ENCODE measurements around the gene GOLGA6L7. TPM values are rescaled to one million over a fixed set of nuclear protein-coding genes. Genes with fewer than 3 reads are reported as not detected.
"Not testable (repeated sequence)": the region's sequence is repeated elsewhere in the genome, so short reads cannot be mapped to it uniquely, and the experiment has no call there.

GOLGA6L7 gene
- total RNA-seq, 1 experiment from 2014 or later, result not detected

- peak; percentile 4 for DNase-seq (ENCODE audit: unreplicated experiment)
- ChIA-PET CTCF (no interaction called here), POLR2A (no interaction called here)
- Mint-ChIP-seq H3K36me3 (ENCODE audit: insufficient read depth, unreplicated experiment) (no peaks in the 10 kb centered on the region), H3K27me3 (ENCODE audit: insufficient read depth, unreplicated experiment) (no peaks in the 10 kb centered on the region), H3K4me1 (ENCODE audit: insufficient read depth, unreplicated experiment) (no peaks in the 10 kb centered on the region), H3K9me3 (ENCODE audit: unreplicated experiment) (no peaks in the 10 kb centered on the region), H3K27ac (ENCODE audit: low read depth, unreplicated experiment) (no peak overlapping the region), H3K4me3 (ENCODE audit: unreplicated experiment) (no peak overlapping the region)
- no TSS peak for BruUV-seq (replicated peaks)
- TF ChIP-seq CTCF (IDR thresholded peaks at IDR 0.05; ENCODE audit: unreplicated experiment), result no peak
- intact Hi-C loops (cut with micrococcal nuclease), result no loop called here
These were observed 12.6 kb upstream of the GOLGA6L7 start for GRCh38 chr15:28861031-28861534.

DNA sequence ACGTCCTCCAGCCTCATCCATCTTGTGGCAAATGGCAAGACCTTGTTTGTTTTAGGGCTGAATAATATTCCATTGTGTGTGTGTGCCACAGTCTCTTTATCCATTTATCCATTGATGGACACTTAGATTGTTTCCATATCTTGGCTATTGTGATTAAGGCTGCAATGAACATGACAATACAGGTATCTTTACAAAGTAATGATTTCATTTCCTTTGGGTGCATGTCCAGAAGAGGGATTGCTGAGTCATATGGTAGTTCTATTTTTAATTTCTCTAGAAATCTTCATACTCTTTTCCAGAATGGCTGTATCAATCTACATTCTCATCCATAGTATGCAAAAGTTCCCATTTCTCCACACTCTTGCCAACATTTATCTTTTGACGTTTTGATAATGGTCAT lies 6.1 kb upstream of the GOLGA6L7 start:
- intact Hi-C loops (cut with micrococcal nuclease); H3K9me3 Mint-ChIP-seq (ENCODE audit: unreplicated experiment); H3K36me3 Mint-ChIP-seq (ENCODE audit: insufficient read depth, unreplicated experiment); H3K4me3 Mint-ChIP-seq (ENCODE audit: unreplicated experiment); H3K27ac Mint-ChIP-seq (ENCODE audit: low read depth, unreplicated experiment); DNase-seq (ENCODE audit: unreplicated experiment); H3K4me1 Mint-ChIP-seq (ENCODE audit: insufficient read depth, unreplicated experiment); BruUV-seq (replicated peaks); H3K27me3 Mint-ChIP-seq (ENCODE audit: insufficient read depth, unreplicated experiment); POLR2A ChIA-PET; CTCF ChIA-PET: not testable (repeated sequence)

GRCh38 chr15:28853654-28854053 lies 5.2 kb upstream of the GOLGA6L7 start:
- H3K4me1 Mint-ChIP-seq (ENCODE audit: insufficient read depth, unreplicated experiment); BruUV-seq (replicated peaks); H3K27me3 Mint-ChIP-seq (ENCODE audit: insufficient read depth, unreplicated experiment); H3K27ac Mint-ChIP-seq (ENCODE audit: low read depth, unreplicated experiment); POLR2A ChIA-PET; DNase-seq (ENCODE audit: unreplicated experiment); H3K36me3 Mint-ChIP-seq (ENCODE audit: insufficient read depth, unreplicated experiment); H3K9me3 Mint-ChIP-seq (ENCODE audit: unreplicated experiment); CTCF ChIA-PET; intact Hi-C loops (cut with micrococcal nuclease); H3K4me3 Mint-ChIP-seq (ENCODE audit: unreplicated experiment): not testable (repeated sequence)

GRCh38 chr15:28849766-28850165 lies 1.3 kb upstream of the GOLGA6L7 start:
- H3K4me3 Mint-ChIP-seq (ENCODE audit: unreplicated experiment); BruUV-seq (replicated peaks); H3K4me1 Mint-ChIP-seq (ENCODE audit: insufficient read depth, unreplicated experiment); H3K27ac Mint-ChIP-seq (ENCODE audit: low read depth, unreplicated experiment); POLR2A ChIA-PET; H3K36me3 Mint-ChIP-seq (ENCODE audit: insufficient read depth, unreplicated experiment); H3K27me3 Mint-ChIP-seq (ENCODE audit: insufficient read depth, unreplicated experiment); H3K9me3 Mint-ChIP-seq (ENCODE audit: unreplicated experiment); CTCF ChIA-PET; intact Hi-C loops (cut with micrococcal nuclease); DNase-seq (ENCODE audit: unreplicated experiment): not testable (repeated sequence)

- CTCF ChIA-PET; H3K36me3 Mint-ChIP-seq (ENCODE audit: insufficient read depth, unreplicated experiment); H3K27ac Mint-ChIP-seq (ENCODE audit: low read depth, unreplicated experiment); intact Hi-C loops (cut with micrococcal nuclease); DNase-seq (ENCODE audit: unreplicated experiment); H3K4me1 Mint-ChIP-seq (ENCODE audit: insufficient read depth, unreplicated experiment); POLR2A ChIA-PET; H3K27me3 Mint-ChIP-seq (ENCODE audit: insufficient read depth, unreplicated experiment); H3K9me3 Mint-ChIP-seq (ENCODE audit: unreplicated experiment); H3K4me3 Mint-ChIP-seq (ENCODE audit: unreplicated experiment); BruUV-seq (replicated peaks): not testable (repeated sequence)
These were observed 827 bp upstream of the GOLGA6L7 start for GRCh38 chr15:28849271-28849670.

DNA sequence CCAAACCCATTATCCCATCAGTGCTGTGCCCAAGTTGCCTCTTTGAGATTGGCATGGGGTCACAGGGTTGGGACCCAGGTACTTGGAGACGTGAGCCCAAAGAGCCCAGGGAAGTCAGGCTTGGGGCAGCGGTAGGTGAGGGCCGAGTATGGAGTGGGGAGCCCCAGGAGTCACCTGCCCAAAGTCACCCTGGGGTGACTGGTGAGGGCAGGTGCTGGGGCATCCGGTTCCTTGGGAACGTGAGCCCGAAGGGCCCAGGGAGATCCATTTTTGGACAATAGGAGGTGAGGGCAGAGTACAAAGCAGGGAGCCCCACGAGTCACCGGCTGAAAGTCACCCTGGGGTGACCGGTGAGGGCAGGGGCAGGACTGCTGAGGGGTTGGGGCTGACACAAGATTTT lies 485 bp downstream of the GOLGA6L7 start:
- CTCF ChIA-PET; DNase-seq (ENCODE audit: unreplicated experiment); H3K9me3 Mint-ChIP-seq (ENCODE audit: unreplicated experiment); BruUV-seq (replicated peaks); H3K27ac Mint-ChIP-seq (ENCODE audit: low read depth, unreplicated experiment); H3K27me3 Mint-ChIP-seq (ENCODE audit: insufficient read depth, unreplicated experiment); H3K4me3 Mint-ChIP-seq (ENCODE audit: unreplicated experiment); POLR2A ChIA-PET; intact Hi-C loops (cut with micrococcal nuclease); H3K36me3 Mint-ChIP-seq (ENCODE audit: insufficient read depth, unreplicated experiment); H3K4me1 Mint-ChIP-seq (ENCODE audit: insufficient read depth, unreplicated experiment): not testable (repeated sequence)

GRCh38 chr15:28847247-28847646 lies 1.2 kb downstream of the GOLGA6L7 start:
- H3K27ac Mint-ChIP-seq (ENCODE audit: low read depth, unreplicated experiment); H3K4me3 Mint-ChIP-seq (ENCODE audit: unreplicated experiment); H3K4me1 Mint-ChIP-seq (ENCODE audit: insufficient read depth, unreplicated experiment); DNase-seq (ENCODE audit: unreplicated experiment); POLR2A ChIA-PET; BruUV-seq (replicated peaks); intact Hi-C loops (cut with micrococcal nuclease); H3K9me3 Mint-ChIP-seq (ENCODE audit: unreplicated experiment); CTCF ChIA-PET; H3K36me3 Mint-ChIP-seq (ENCODE audit: insufficient read depth, unreplicated experiment): not testable (repeated sequence)
- H3K27me3 Mint-ChIP-seq (ENCODE audit: insufficient read depth, unreplicated experiment), result peaks cover 11% of the 10 kb centered on the region

DNA sequence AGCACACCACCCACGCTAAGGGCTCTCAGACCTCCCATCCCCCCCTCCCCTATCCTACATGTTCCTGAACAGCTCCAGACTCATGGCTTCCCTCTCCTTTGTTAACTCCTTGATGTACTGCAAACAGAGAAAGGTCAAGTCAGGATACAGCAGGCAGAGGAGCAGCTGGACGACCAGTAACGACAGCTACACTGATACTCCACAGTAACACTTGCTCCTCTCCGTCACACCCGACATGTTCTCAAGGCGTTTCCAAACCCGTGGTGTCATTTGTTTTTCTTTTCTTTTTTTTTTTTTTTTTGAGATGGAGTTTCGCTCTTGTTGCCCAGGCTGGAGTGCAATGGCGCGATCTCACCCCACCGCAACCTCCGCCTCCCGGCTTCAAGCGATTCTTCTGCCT lies 4.3 kb downstream of the GOLGA6L7 start:
- H3K4me1 Mint-ChIP-seq (ENCODE audit: insufficient read depth, unreplicated experiment); H3K4me3 Mint-ChIP-seq (ENCODE audit: unreplicated experiment); intact Hi-C loops (cut with micrococcal nuclease); H3K27ac Mint-ChIP-seq (ENCODE audit: low read depth, unreplicated experiment); H3K9me3 Mint-ChIP-seq (ENCODE audit: unreplicated experiment); CTCF ChIA-PET; BruUV-seq (replicated peaks); H3K36me3 Mint-ChIP-seq (ENCODE audit: insufficient read depth, unreplicated experiment); DNase-seq (ENCODE audit: unreplicated experiment); POLR2A ChIA-PET: not testable (repeated sequence)
- H3K27me3 Mint-ChIP-seq (ENCODE audit: insufficient read depth, unreplicated experiment), result peaks cover 11% of the 10 kb centered on the region

DNA sequence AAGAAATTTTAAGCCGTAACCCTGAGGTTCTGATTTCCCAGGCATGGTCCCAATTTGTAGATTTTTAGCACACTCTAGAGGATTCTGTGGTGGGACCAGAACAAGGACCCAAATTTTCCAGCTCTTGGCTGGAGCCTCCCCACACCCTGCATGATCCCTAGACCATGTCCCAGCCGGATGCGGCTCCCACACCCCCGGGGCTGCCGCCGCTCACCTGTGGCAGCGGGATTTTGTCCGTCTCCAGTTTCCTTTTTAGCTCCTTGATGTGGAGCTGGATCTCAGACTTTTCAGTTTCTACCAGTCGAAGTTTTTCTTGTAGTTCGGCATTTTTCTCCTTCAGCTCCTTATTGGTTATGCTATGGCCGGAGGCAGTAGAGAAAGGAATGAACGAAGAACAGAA lies 4.9 kb downstream of the GOLGA6L7 start:
- H3K27me3 Mint-ChIP-seq (ENCODE audit: insufficient read depth, unreplicated experiment), result peaks cover 11% of the 10 kb centered on the region
- H3K9me3 Mint-ChIP-seq (ENCODE audit: unreplicated experiment); intact Hi-C loops (cut with micrococcal nuclease); H3K36me3 Mint-ChIP-seq (ENCODE audit: insufficient read depth, unreplicated experiment); H3K4me3 Mint-ChIP-seq (ENCODE audit: unreplicated experiment); DNase-seq (ENCODE audit: unreplicated experiment); CTCF ChIA-PET; POLR2A ChIA-PET; H3K27ac Mint-ChIP-seq (ENCODE audit: low read depth, unreplicated experiment); H3K4me1 Mint-ChIP-seq (ENCODE audit: insufficient read depth, unreplicated experiment); BruUV-seq (replicated peaks): not testable (repeated sequence)

Measured in MCF 10A (cell line).